H9 (cell line): ENCODE results near the gene ARID1B. TPM values are rescaled to one million over a fixed set of nuclear protein-coding genes. Genes with fewer than 3 reads are reported as not detected.

Experiments
- DNase-seq: peaks from one replicate; pipeline ENCODE4 v3.0.0-alpha.2; 2017
- H2AFZ ChIP-seq: one replicate; pipeline ENCODE4 v1.6.1; 2013; ENCODE audit warnings: mild to moderate bottlenecking, low read length, control low read depth, moderate library complexity
- H2AK5ac ChIP-seq: 2 replicates; pipeline ENCODE4 v1.6.1; 2013; ENCODE audit warnings: low read length, control low read depth, mixed read lengths; ENCODE audit not compliant: insufficient read length
- H2BK120ac ChIP-seq: one replicate; pipeline ENCODE4 v1.6.1; 2013; ENCODE audit warnings: low read depth, mild to moderate bottlenecking, low read length, control low read depth, inconsistent platforms; ENCODE audit not compliant: poor library complexity, severe bottlenecking
- H2BK12ac ChIP-seq: 2 replicates; pipeline ENCODE4 v1.6.1; 2013; ENCODE audit warnings: low read length, control low read depth, mixed read lengths, low read depth; ENCODE audit not compliant: insufficient read length
- H2BK15ac ChIP-seq: 2 replicates; pipeline ENCODE4 v1.6.1; 2013; ENCODE audit warnings: low read depth, low read length, control low read depth
- H2BK20ac ChIP-seq: one replicate; pipeline ENCODE4 v1.6.1; 2013; ENCODE audit warnings: low read depth, mild to moderate bottlenecking, low read length, control low read depth, inconsistent platforms; ENCODE audit not compliant: poor library complexity, severe bottlenecking
- H2BK5ac ChIP-seq: 2 replicates; pipeline ENCODE4 v1.6.1; 2013; ENCODE audit warnings: low read length, control low read depth, mixed read lengths; ENCODE audit not compliant: insufficient read length
- H3K14ac ChIP-seq: 2 replicates; pipeline ENCODE4 v1.6.1; 2013; ENCODE audit warnings: low read length, control low read depth; ENCODE audit not compliant: insufficient read depth
- H3K18ac ChIP-seq: 2 replicates; pipeline ENCODE4 v1.6.1; 2013; ENCODE audit warnings: low read depth, mild to moderate bottlenecking, mixed read lengths, low read length, control low read depth; ENCODE audit not compliant: insufficient read length
- H3K23ac ChIP-seq: 2 replicates; pipeline ENCODE4 v1.6.1; 2013; ENCODE audit warnings: low read length, control low read depth, mixed read lengths, low read depth; ENCODE audit not compliant: insufficient read length
- H3K23me2 ChIP-seq: 2 replicates; pipeline ENCODE4 v1.6.1; 2013; ENCODE audit warnings: low read depth, mild to moderate bottlenecking, mixed read lengths, low read length, control low read depth; ENCODE audit not compliant: insufficient read length, poor library complexity, severe bottlenecking
- H3K27ac ChIP-seq: 2 replicates; pipeline ENCODE4 v1.5.1; 2013; ENCODE audit warnings: low read length, control low read depth, mixed read lengths, low read depth; ENCODE audit not compliant: insufficient read length
- H3K27me3 ChIP-seq: 2 replicates; pipeline ENCODE4 v1.6.1; 2013; ENCODE audit warnings: low read length, control low read depth, inconsistent platforms; ENCODE audit not compliant: insufficient read depth
- H3K4ac ChIP-seq: 2 replicates; pipeline ENCODE4 v1.6.1; 2013; ENCODE audit warnings: low read depth, mild to moderate bottlenecking, control low read depth, inconsistent platforms, low read length, moderate library complexity
- H3K4me1 ChIP-seq: 2 replicates; pipeline ENCODE4 v1.6.1; 2013; ENCODE audit warnings: low read length, control low read depth, inconsistent platforms; ENCODE audit not compliant: insufficient read depth
- H3K4me2 ChIP-seq: 2 replicates; pipeline ENCODE4 v1.6.1; 2013; ENCODE audit warnings: low read length, control low read depth, mixed read lengths; ENCODE audit not compliant: insufficient read length, insufficient read depth
- H3K56ac ChIP-seq: 2 replicates; pipeline ENCODE4 v1.6.1; 2013; ENCODE audit warnings: low read depth, mild to moderate bottlenecking, mixed read lengths, low read length, control low read depth; ENCODE audit not compliant: insufficient read length
- H3K79me1 ChIP-seq: 2 replicates; pipeline ENCODE4 v1.6.1; 2013; ENCODE audit warnings: low read depth, mild to moderate bottlenecking, moderate library complexity, low read length, control low read depth, inconsistent platforms; ENCODE audit not compliant: insufficient read depth, poor library complexity, severe bottlenecking
- H3K79me2 ChIP-seq: 2 replicates; pipeline ENCODE4 v1.6.1; 2013; ENCODE audit warnings: low read length, control low read depth, inconsistent platforms; ENCODE audit not compliant: insufficient read depth
- H3K9ac ChIP-seq: 2 replicates; pipeline ENCODE4 v1.6.1; 2013; ENCODE audit warnings: low read length, control low read depth, mixed read lengths; ENCODE audit not compliant: insufficient read length; ENCODE audit errors: extremely low read depth
- H3K9me3 ChIP-seq: one replicate; pipeline ENCODE4 v1.6.1; 2013; ENCODE audit warnings: low read depth, low read length, inconsistent platforms; ENCODE audit not compliant: control insufficient read depth
- H3T11ph ChIP-seq: one replicate; pipeline ENCODE4 v1.6.1; 2013; ENCODE audit warnings: mild to moderate bottlenecking, low read length, control low read depth, inconsistent platforms
- H4K20me1 ChIP-seq: one replicate; pipeline ENCODE4 v1.6.1; 2013; ENCODE audit not compliant: control insufficient read depth, insufficient read length, insufficient read depth
- H4K5ac ChIP-seq: 2 replicates; pipeline ENCODE4 v1.6.1; 2013; ENCODE audit warnings: low read depth, mild to moderate bottlenecking, mixed read lengths, low read length, control low read depth; ENCODE audit not compliant: insufficient read length
- H4K8ac ChIP-seq: replicated peaks from 2 replicates; pipeline ENCODE4 v1.6.1; 2013; ENCODE audit warnings: low read length, control low read depth, mixed read lengths, low read depth; ENCODE audit not compliant: insufficient read length
- H4K91ac ChIP-seq: 2 replicates; pipeline ENCODE4 v1.6.1; 2013; ENCODE audit warnings: low read depth, mild to moderate bottlenecking, moderate library complexity, mixed read lengths, low read length, control low read depth; ENCODE audit not compliant: insufficient read length
- H3K27ac Mint-ChIP-seq, 3 experiments: 2 replicates in 2 of 3; 3 replicates in 1 of 3; pipeline ENCODE4 v1.8.0; 2020 to 2021; ENCODE audit warnings: mixed read lengths in 3 of 3, mild to moderate bottlenecking in 1 of 3, moderate library complexity in 1 of 3
- H3K27me3 Mint-ChIP-seq: 2 replicates; pipeline ENCODE4 v1.8.0; 2021; ENCODE audit warnings: low read depth, mild to moderate bottlenecking, moderate library complexity, mixed read lengths
- H3K36me3 Mint-ChIP-seq, 3 experiments: 2 replicates in 2 of 3; 3 replicates in 1 of 3; pipeline ENCODE4 v1.8.0; 2020 to 2021; ENCODE audit warnings: low read depth in 3 of 3, mixed read lengths in 3 of 3; ENCODE audit not compliant: insufficient read depth in 1 of 3
- H3K4me1 Mint-ChIP-seq, 2 experiments: 2 replicates each; pipeline ENCODE4 v1.8.0; 2020; ENCODE audit warnings: mixed read lengths in 2 of 2
- H3K4me3 Mint-ChIP-seq, 2 experiments: 2 replicates in 1 of 2; 3 replicates in 1 of 2; pipeline ENCODE4 v1.8.0; 2020 to 2021; ENCODE audit warnings: mild to moderate bottlenecking in 2 of 2, mixed read lengths in 2 of 2, moderate library complexity in 1 of 2
- H3K9me3 Mint-ChIP-seq, 2 experiments: 2 replicates in 1 of 2; 3 replicates in 1 of 2; pipeline ENCODE4 v1.8.0; 2020; ENCODE audit warnings: mild to moderate bottlenecking in 2 of 2, mixed read lengths in 2 of 2, moderate library complexity in 1 of 2
- CTCF ChIP-seq: fragments of 200-600 bp; sonication (generic); conservative IDR thresholded peaks from 3 replicates; pipeline ENCODE4 v1.8.0; 2021; ENCODE audit warnings: antibody characterized with exemption, mild to moderate bottlenecking
- WGBS: extraction: QIAGEN DNeasy Blood & Tissue Kit; methylation state at CpG from one replicate; pipeline ENCODE4 v1.1.7; 2013; ENCODE audit warnings: missing lambda C conversion rate, low lambda C conversion rate, mixed read lengths; ENCODE audit not compliant: insufficient read length; ENCODE audit errors: extremely low coverage; 5-methylcytosine and 5-hydroxymethylcytosine counted together
- total RNA-seq: library from RNA; stranded (reverse); gene quantifications from 2 replicates; pipeline ENCODE4 v1.2.1, GENCODE V29; 2021

ARID1B gene
- total RNA-seq, 1 experiment from 2014 or later = 88.2 TPM

GRCh38 chr6:157040191-157040590, 263.0 kb downstream of the ARID1B start:
- Histone ChIP-seq H4K8ac (no peak overlapping the region), H3K4me2 (no peak overlapping the region), H2AFZ (no peak overlapping the region), H3T11ph (no peak overlapping the region), H2BK5ac (no peak overlapping the region), H3K23ac (no peak overlapping the region), H4K91ac (no peak overlapping the region), H3K27ac (no peak overlapping the region), H2BK15ac (no peak overlapping the region), H3K79me2 (no peaks in the 10 kb centered on the region), H4K5ac (no peak overlapping the region), H3K79me1 (no peaks in the 10 kb centered on the region), H2AK5ac (no peak overlapping the region), H3K4ac (no peak overlapping the region), H3K14ac (no peak overlapping the region), H4K20me1 (no peaks in the 10 kb centered on the region), H3K9ac (no peak overlapping the region), H3K9me3 (no peaks in the 10 kb centered on the region), H2BK12ac (no peak overlapping the region), H3K27me3 (no peaks in the 10 kb centered on the region), H3K56ac (no peak overlapping the region), H3K18ac (no peak overlapping the region), H2BK120ac (no peak overlapping the region), H3K4me1 (peaks cover 5% of the 10 kb centered on the region; the same call in 1 of the 2 replicates), H3K23me2 (no peaks in the 10 kb centered on the region), H2BK20ac (no peak overlapping the region)
- Mint-ChIP-seq H3K27me3 (no peaks in the 10 kb centered on the region), H3K4me1 (peaks cover 7 to 8% of the 10 kb centered on the region in 2 experiments; a peak in 3 of 4 replicates), H3K36me3 (no peaks in the 10 kb centered on the region; a peak in 2 of 7 replicates), H3K27ac (peak overlapping the region in 1 of 3 experiments; percentile 41; a peak in 1 of 7 replicates), H3K4me3 (no peak overlapping the region), H3K9me3 (no peaks in the 10 kb centered on the region)
- no CpG with 5 or more reads among the region's 7 CpGs for WGBS
- no peak for TF ChIP-seq CTCF
- no peak for DNase-seq
